ENCODE results near the gene POTEH.
"Not testable (repeated sequence)": the region's sequence is repeated elsewhere in the genome, so short reads cannot be mapped to it uniquely, and the experiment has no call there.

POTEH gene

GRCh38 chr22:15689749-15690125 is at the start of gene POTEH:
POTEH (plus strand) TSS chr22:15690026; CDS start chr22:15690078, 52 bp downstream.
- not testable (repeated sequence) for DNase-seq (ENCODE audit: low read depth in 2 of 2)

DNA sequence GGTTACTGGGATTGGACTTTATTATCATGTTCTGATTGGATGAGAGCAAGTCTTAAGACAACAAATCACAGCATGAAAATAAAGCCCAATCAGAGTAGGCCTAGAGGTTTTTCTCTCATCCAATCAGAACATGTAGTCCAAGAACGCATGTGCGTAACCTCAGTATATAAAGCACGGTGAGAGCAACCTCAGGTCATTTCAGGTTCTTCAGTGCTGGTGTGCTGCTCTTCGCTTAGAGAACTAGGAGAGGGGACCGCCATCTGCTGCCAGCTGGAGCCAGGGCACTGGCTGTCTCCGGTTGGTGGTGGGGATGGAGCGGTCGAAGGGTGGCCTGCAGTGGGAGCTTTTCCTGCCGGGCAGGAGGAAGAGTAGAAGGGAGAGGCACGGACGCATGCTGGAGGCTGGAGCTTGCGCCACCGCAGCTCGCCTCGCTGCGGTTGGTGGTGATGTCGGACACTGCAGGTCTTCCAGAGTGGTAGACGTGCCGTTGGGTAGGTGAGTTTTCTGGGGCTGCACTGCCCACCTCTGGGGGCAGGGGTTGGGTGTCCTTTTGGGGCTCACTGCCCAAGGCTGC is 47.5 kb upstream of the POTEH start:
- DNase-seq (ENCODE audit: low read depth in 2 of 2) = not testable (repeated sequence)

GRCh38 chr22:15651954-15652353 is 37.9 kb upstream of the POTEH start:
- DNase-seq (ENCODE audit: low read depth in 2 of 2) = not testable (repeated sequence)

GRCh38 chr22:15652738-15653137 is 37.1 kb upstream of the POTEH start:
- not testable (repeated sequence) for DNase-seq (ENCODE audit: low read depth in 2 of 2)

DNA sequence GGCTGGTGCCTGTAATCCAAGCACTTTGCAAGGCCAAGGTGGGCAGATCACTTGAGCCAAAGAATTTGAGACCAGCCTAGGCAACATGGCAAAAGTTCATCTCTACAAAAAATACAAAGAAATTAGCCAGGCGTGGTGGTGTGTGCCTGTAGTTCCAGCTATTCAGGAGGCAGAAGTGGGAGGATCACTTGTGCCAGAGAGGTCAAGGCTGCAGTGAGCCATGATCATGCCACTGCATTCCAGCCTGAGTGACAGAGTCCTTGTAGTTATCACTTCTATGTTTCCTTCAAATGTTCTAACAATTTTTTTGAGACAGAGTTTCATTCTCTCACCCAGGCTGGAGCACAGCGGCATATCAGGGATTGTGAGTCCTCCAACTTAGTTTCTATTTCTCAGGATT is 36.6 kb upstream of the POTEH start:
- not testable (repeated sequence) for DNase-seq (ENCODE audit: low read depth in 2 of 2)

- DNase-seq (ENCODE audit: low read depth in 2 of 2) = not testable (repeated sequence)
These were observed 28.7 kb upstream of the POTEH start for GRCh38 chr22:15661102-15661501.

DNA sequence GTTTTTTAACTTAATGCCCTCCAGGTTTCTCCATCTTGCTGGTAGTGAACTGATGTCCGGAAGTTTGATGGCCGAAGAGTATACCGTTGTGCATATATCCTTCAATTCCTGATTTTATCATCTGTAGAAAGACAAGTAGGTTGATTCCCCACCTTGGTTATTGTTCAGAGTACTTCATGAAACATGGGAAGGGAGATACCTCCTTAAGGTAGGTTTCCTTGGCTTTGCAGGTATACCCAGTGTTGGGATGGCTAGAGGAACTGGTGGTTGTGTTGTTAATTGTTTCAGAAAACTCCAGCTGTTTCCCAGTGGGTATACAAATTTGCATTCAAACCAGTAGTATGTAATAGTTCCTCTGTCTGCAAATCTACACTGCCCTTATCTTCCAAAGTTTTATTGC is 25.1 kb upstream of the POTEH start:
- not testable (repeated sequence) for DNase-seq (ENCODE audit: low read depth in 2 of 2)

GRCh38 chr22:15665478-15665877 is 24.3 kb upstream of the POTEH start:
- DNase-seq (ENCODE audit: low read depth in 2 of 2) = not testable (repeated sequence)

GRCh38 chr22:15669430-15669829 is 20.4 kb upstream of the POTEH start:
- not testable (repeated sequence) for DNase-seq (ENCODE audit: low read depth in 2 of 2)

- DNase-seq (ENCODE audit: low read depth in 2 of 2) = not testable (repeated sequence)
These were observed 10.1 kb upstream of the POTEH start for GRCh38 chr22:15679702-15680101.

GRCh38 chr22:15684115-15684514 is 5.7 kb upstream of the POTEH start:
- not testable (repeated sequence) for DNase-seq (ENCODE audit: low read depth in 2 of 2)

GRCh38 chr22:15684695-15685094 is 5.1 kb upstream of the POTEH start:
- not testable (repeated sequence) for DNase-seq (ENCODE audit: low read depth in 2 of 2)

DNA sequence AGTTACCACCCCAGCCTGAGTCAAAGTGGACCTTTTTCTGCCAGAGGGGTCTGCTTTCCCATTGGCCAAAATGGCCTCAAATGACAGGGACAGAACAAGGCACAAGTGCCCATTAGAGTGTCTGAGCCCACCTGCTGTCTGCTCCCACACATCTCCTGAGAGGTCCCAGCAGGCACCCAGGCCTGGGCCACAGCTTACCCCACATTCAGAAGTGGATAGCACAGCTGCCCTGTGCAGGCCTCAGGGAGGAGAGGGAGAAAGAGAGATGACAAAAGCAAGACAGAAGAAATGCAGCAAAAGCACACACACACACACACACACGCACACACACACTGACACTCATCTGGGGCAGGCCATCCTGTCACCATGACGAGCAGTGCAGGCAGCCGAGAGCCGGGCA is 4.2 kb upstream of the POTEH start:
- not testable (repeated sequence) for DNase-seq (ENCODE audit: low read depth in 2 of 2)

DNA sequence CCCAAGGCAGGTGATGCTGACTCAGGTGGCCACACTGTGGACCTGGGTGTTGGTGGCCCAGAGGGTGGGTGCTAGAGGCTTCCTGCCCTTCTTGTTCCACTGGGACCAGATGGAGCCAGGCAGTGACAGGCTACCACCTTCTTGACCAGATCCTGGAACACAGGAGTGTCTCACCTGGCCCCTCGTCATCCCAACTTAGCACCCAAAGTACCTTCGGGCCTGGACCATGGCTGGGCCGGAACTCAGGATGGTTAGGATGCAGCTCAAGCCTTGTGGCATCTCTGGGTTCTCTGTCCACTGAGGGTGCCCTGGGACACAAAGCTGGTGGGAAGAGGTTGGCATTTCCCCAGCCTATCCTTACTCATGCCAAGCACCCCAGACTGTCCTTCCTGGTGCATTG is 2.7 kb upstream of the POTEH start:
- not testable (repeated sequence) for DNase-seq (ENCODE audit: low read depth in 2 of 2)

- not testable (repeated sequence) for DNase-seq (ENCODE audit: low read depth in 2 of 2)
These were observed 2.1 kb upstream of the POTEH start for GRCh38 chr22:15687676-15688075.

GRCh38 chr22:15688090-15688489 is 1.7 kb upstream of the POTEH start:
- DNase-seq (ENCODE audit: low read depth in 2 of 2) = not testable (repeated sequence)

- not testable (repeated sequence) for DNase-seq (ENCODE audit: low read depth in 2 of 2)
These were observed 646 bp upstream of the POTEH start for GRCh38 chr22:15689012-15689748.

- not testable (repeated sequence) for DNase-seq (ENCODE audit: low read depth in 2 of 2)
These were observed 23.8 kb downstream of the POTEH start for GRCh38 chr22:15713600-15713999.

DNA sequence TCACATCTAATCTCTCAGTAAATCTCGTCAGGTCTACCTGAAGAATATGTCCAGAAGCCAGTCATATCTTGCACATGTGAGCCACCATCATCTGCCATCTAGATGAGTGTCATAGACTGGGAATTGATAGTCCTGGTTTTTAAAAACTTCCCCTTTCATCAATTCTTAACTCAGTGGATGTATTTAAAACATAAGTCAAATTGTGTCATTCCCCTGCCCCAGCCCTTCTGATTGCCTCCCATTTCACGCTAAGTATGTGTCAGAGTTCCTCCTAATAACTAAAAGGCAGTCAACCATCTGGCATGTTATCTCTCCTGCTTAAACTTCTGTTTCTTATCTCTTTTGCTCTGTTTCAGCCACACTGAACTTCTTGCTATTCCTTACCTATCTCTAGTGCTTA is 24.3 kb downstream of the POTEH start:
- not testable (repeated sequence) for DNase-seq (ENCODE audit: low read depth in 2 of 2)

DNA sequence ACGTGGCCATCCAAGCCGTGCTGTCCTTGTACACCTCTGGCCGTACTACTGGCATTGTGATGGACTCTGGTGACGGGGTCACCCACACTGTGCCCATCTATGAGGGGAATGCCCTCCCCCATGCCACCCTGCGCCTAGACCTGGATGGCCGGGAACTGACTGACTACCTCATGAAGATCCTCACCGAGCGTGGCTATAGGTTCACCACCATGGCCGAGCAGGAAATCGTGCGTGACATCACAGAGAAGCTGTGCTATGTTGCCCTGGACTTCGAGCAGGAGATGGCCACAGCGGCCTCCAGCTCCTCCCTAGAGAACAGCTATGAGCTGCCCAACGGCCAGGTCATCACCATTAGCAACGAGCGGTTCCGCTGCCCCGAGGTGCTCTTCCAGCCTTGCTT is 32.1 kb downstream of the POTEH start:
- DNase-seq (ENCODE audit: low read depth in 2 of 2) = not testable (repeated sequence)

- not testable (repeated sequence) for DNase-seq (ENCODE audit: low read depth in 2 of 2)
These were observed 39.5 kb downstream of the POTEH start for GRCh38 chr22:15729209-15729917.

GRCh38 chr22:15731023-15731422 is 41.2 kb downstream of the POTEH start:
- DNase-seq (ENCODE audit: low read depth in 2 of 2) = not testable (repeated sequence)

- not testable (repeated sequence) for DNase-seq (ENCODE audit: low read depth in 2 of 2)
These were observed 44.6 kb downstream of the POTEH start for GRCh38 chr22:15734411-15734810.

All from stimulated activated CD8-positive, alpha-beta memory T cell treated with anti-CD3 and anti-CD28 coated beads, Interleukin-15, amount 100 ng/mL, for 48 hours (primary cell).